GM12872 (cell line): Measurements from ENCODE around the gene TAS2R14.

Experiments
- CTCF ChIP-seq: IDR thresholded peaks from 3 replicates; pipeline ENCODE4 v1.5.1; 2011; ENCODE audit warnings: low read depth, mild to moderate bottlenecking, low read length, moderate library complexity; ENCODE audit not compliant: insufficient read depth

The TAS2R14 gene

GRCh38 chr12:10939163-10939562, at the start of gene TAS2R14:
TAS2R14 (minus strand) TSS chr12:10939263; CDS start chr12:10939207, 56 bp downstream.
- TF ChIP-seq CTCF: no peak

GRCh38 chr12:10986812-10987211, 47.7 kb upstream of the TAS2R14 start, which contains the start of gene TAS2R50:
TAS2R50 (minus strand) TSS chr12:10986912; CDS start chr12:10986860, 52 bp downstream.
- no peak for TF ChIP-seq CTCF

GRCh38 chr12:10982244-10982643, 43.2 kb upstream of the TAS2R14 start:
- TF ChIP-seq CTCF: no peak

GRCh38 chr12:10974965-10975364, 35.9 kb upstream of the TAS2R14 start:
- no peak for TF ChIP-seq CTCF

- no peak for TF ChIP-seq CTCF
Measured at GRCh38 chr12:10968765-10969456, 29.8 kb upstream of the TAS2R14 start.

GRCh38 chr12:10967409-10967808, 28.3 kb upstream of the TAS2R14 start:
- TF ChIP-seq CTCF: no peak

- no peak for TF ChIP-seq CTCF
Measured at GRCh38 chr12:10966314-10966713, 27.3 kb upstream of the TAS2R14 start.

GRCh38 chr12:10965476-10965875, 26.4 kb upstream of the TAS2R14 start:
- no peak for TF ChIP-seq CTCF
